T-helper 2 cell treated with Interferon-gamma antibody and Interleukin-4, amounts not matched to agents 5 μg/mL and 100 μg/mL, for 36 hours (primary cell): ENCODE results near the gene PLCB1.

ENCODE experiments used
- DNase-seq: peaks from one replicate; pipeline ENCODE4 v3.0.0; 2021; ENCODE audit warnings: low spot score
- H3K27ac Mint-ChIP-seq: one replicate; pipeline ENCODE4 v1.8.0; 2021; ENCODE audit warnings: mild to moderate bottlenecking, mixed read lengths
- H3K27me3 Mint-ChIP-seq: one replicate; pipeline ENCODE4 v1.8.0; 2021; ENCODE audit warnings: low read depth, mixed read lengths
- H3K36me3 Mint-ChIP-seq: one replicate; pipeline ENCODE4 v1.8.0; 2021; ENCODE audit warnings: low read depth, mixed read lengths
- H3K4me1 Mint-ChIP-seq: one replicate; pipeline ENCODE4 v1.8.0; 2021; ENCODE audit warnings: low read depth, mixed read lengths
- H3K4me3 Mint-ChIP-seq: one replicate; pipeline ENCODE4 v1.8.0; 2022; ENCODE audit warnings: mild to moderate bottlenecking, moderate library complexity, mixed read lengths
- H3K9me3 Mint-ChIP-seq: one replicate; pipeline ENCODE4 v1.8.0; 2021; ENCODE audit warnings: mixed read lengths

Gene PLCB1

DNA sequence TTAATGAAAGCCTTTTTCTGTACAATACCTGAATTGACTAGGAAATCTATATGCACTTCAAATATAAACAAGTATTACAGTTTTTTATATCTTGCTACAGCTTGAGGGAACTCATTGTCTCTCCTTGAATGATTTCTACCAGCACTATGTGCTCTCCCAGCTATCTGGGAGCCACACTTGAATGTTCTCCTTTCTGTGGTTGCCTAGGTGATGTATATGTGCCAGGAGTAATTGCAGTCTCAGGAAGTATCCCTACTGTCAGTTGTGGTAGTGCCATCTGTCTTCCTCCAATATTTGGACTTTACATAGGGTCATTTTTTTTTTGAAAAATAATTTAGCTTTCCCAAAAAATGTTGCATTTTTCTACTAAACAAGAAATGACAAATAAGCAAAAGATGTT is 648.8 kb downstream of the PLCB1 start:
- no peaks in the 10 kb centered on the region for H3K27me3 Mint-ChIP-seq
- no peak overlapping the region for H3K4me3 Mint-ChIP-seq
- no peaks in the 10 kb centered on the region for H3K4me1 Mint-ChIP-seq
- H3K9me3 Mint-ChIP-seq, result no peaks in the 10 kb centered on the region
- no peak for DNase-seq
- H3K27ac Mint-ChIP-seq, result no peak overlapping the region
- no peaks in the 10 kb centered on the region for H3K36me3 Mint-ChIP-seq

DNA sequence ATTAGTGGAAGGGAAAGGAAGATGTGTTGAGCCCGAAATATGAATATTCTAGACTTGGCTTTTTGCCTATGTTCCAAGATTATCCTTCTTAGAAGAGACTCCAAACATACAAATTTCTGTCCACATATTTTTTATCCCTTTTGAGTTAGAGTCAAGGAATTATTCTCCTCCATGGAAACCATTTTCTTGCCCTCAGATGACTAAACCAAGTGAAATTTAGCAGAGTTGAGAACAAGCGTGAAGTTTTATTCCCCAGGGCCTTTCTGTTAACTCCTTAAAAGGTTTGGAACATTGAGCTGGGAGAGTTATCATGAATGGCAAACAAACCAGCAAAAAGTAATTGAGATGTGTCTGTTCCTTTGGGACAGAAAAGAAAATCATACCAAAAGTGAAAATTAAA is 650.7 kb downstream of the PLCB1 start:
- H3K9me3 Mint-ChIP-seq, result no peaks in the 10 kb centered on the region
- H3K27me3 Mint-ChIP-seq, result no peaks in the 10 kb centered on the region
- no peaks in the 10 kb centered on the region for H3K4me1 Mint-ChIP-seq
- H3K4me3 Mint-ChIP-seq, result no peak overlapping the region
- no peak for DNase-seq
- H3K27ac Mint-ChIP-seq, result no peak overlapping the region
- no peaks in the 10 kb centered on the region for H3K36me3 Mint-ChIP-seq

DNA sequence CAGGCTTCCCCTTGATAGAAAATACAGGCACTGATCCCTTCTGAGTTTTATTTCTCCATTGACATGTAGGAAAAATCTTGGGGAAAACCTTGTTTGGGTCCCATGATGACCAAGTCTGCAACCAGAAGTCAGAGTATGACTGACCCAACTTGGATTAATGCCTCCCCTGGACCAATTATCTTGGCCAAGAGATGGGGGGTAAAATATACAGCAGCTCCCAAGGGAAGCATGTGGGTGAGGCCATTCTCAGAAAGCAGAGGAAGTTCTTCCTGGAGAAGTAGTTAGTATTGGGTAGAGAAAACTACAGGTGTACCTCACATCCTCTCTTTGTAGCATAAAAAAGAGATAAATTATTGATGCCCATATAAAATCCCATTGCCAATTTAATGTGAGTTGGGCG is 651.7 kb downstream of the PLCB1 start:
- no peaks in the 10 kb centered on the region for H3K4me1 Mint-ChIP-seq
- H3K9me3 Mint-ChIP-seq, result no peaks in the 10 kb centered on the region
- H3K4me3 Mint-ChIP-seq, result no peak overlapping the region
- no peak overlapping the region for H3K27ac Mint-ChIP-seq
- H3K27me3 Mint-ChIP-seq, result no peaks in the 10 kb centered on the region
- no peaks in the 10 kb centered on the region for H3K36me3 Mint-ChIP-seq
- DNase-seq, result no peak

DNA sequence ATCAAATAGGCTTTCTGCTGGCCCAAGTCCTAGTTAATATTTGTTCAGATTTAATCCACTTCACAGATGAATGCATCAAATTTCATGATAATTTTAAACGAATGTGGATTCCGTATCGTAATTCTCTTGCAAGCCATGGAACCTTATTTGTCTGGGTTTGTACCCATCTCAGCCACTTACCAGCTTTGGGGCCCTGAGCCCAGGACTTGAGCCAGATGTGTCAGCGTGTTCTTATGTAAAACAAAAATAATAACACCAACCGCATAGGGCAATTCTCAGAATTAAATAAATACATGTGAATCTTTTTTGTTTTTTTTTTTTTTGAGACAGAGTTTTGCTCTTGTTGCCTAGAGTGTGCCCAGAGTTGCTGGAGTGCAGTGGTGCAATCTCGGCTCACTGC is 654.3 kb downstream of the PLCB1 start:
- Mint-ChIP-seq H3K4me1 (no peaks in the 10 kb centered on the region), H3K27ac (no peak overlapping the region), H3K27me3 (no peaks in the 10 kb centered on the region), H3K36me3 (no peaks in the 10 kb centered on the region), H3K4me3 (no peak overlapping the region), H3K9me3 (no peaks in the 10 kb centered on the region)
- no peak for DNase-seq

DNA sequence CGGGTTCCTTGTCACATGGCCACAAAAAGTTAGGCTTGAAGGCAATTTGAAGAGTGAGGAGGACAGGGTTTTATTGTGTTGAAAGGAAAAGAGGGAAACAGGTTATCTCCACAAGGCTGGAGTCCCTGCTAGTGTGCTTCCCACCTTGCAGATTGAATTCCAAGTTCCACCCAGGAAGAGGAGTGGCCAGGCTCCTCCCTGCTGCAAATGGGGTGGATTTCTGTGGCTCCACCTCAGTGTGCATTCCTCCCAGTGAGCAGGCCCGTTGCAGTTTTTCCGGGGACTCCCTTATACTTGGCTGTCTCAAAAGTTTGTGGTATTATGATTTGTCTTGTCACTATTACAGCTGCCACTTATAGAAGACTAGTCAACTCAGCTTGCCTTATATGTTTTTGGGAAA is 655.0 kb downstream of the PLCB1 start:
- H3K27me3 Mint-ChIP-seq, result no peaks in the 10 kb centered on the region
- H3K27ac Mint-ChIP-seq, result no peak overlapping the region
- no peaks in the 10 kb centered on the region for H3K36me3 Mint-ChIP-seq
- DNase-seq, result no peak
- H3K4me1 Mint-ChIP-seq, result no peaks in the 10 kb centered on the region
- no peaks in the 10 kb centered on the region for H3K9me3 Mint-ChIP-seq
- no peak overlapping the region for H3K4me3 Mint-ChIP-seq

DNA sequence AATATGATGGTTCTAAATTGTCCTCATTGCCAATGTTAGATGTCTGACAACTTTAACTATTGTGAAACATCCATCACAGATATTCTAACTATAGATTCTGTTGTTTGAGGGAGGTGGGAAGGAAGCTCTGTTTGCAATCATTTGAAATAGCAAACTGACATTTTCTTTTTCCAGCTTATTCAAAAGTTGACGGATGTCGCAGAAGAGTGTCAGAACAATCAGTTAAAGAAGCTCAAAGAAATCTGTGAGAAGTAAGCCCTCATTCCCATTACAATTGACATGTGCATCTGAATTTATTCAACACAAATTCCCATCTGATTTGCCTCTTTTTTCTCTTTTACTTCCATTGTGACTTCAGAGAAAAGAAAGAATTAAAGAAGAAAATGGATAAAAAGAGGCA is 656.2 kb downstream of the PLCB1 start:
- DNase-seq, result no peak
- Mint-ChIP-seq H3K27me3 (no peaks in the 10 kb centered on the region), H3K4me3 (no peak overlapping the region), H3K4me1 (no peaks in the 10 kb centered on the region), H3K27ac (no peak overlapping the region), H3K9me3 (no peaks in the 10 kb centered on the region), H3K36me3 (no peaks in the 10 kb centered on the region)

DNA sequence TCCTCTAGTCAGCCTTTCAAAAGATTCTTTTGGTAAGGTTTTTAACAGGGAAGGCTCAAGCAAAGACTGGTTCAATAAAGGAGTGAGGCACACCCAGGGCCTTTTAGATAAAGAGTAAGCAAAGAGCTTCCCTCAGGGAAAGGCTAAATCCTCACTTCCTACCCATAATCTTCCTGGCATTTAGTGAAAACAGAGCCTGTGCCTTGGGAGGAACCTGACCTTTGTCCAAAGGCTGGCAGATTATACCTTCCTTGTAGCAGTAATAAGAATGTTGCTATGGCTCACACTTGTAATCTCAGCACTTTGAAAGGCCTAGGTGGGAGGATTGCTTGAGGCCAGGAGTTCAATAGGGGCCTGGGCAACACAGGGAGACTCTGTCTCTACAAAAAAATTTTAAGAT is 656.8 kb downstream of the PLCB1 start:
- H3K27ac Mint-ChIP-seq, result no peak overlapping the region
- H3K27me3 Mint-ChIP-seq, result no peaks in the 10 kb centered on the region
- H3K9me3 Mint-ChIP-seq, result no peaks in the 10 kb centered on the region
- H3K4me3 Mint-ChIP-seq, result no peak overlapping the region
- no peaks in the 10 kb centered on the region for H3K36me3 Mint-ChIP-seq
- no peaks in the 10 kb centered on the region for H3K4me1 Mint-ChIP-seq
- no peak for DNase-seq

DNA sequence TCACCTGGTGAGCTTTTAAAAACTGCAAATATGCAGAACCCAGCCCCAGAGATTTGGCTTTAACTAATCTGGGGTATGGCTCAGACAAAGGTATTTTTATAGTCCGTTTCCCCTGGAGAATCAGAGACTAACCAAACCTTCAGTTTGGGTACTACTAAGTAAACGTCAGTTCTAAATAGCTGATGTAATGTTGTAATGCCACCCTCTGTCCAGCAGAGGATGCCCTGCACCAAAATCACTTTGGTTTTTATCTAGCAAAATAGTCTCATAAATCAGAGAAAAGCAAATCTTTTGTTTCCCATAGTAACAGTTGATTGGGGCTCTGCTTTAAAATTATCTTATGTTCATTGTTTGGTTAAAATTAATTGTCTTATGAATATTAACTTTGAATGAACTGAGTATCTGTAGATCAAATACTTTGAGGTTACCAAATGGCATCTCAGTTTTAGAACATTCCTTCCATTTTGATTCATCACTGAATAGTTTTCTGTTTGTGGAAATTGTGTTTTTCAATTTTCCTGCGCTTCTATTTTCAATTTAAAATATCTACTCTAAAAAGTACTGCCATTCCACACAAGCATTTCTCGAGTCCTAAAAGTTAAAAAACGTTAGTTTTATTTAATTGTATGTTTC is 658.5 kb downstream of the PLCB1 start:
- Mint-ChIP-seq H3K27me3 (no peaks in the 10 kb centered on the region), H3K27ac (no peak overlapping the region), H3K4me3 (no peak overlapping the region), H3K36me3 (no peaks in the 10 kb centered on the region), H3K4me1 (no peaks in the 10 kb centered on the region), H3K9me3 (no peaks in the 10 kb centered on the region)
- no peak for DNase-seq

DNA sequence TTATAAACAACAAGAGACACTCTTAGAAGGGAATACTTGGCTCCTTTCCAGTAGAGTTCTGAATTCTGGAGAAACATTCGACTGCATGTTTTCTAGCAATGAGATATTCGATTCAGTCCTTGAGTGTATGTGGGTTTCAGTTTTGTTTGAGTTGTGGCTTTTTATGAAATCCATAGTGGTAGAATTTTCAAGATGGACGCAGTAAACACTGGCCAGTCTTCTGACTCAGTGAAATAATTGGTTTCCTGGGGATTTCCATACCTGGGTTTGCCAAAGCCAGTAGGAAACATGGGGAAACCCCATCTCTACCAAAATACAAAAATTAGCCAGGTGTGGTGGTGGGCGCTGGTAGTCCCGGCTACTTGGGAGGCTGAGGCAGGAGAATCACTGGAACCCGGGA is 663.3 kb downstream of the PLCB1 start:
- Mint-ChIP-seq H3K4me3 (no peak overlapping the region), H3K36me3 (no peaks in the 10 kb centered on the region), H3K27me3 (no peaks in the 10 kb centered on the region), H3K27ac (no peak overlapping the region), H3K9me3 (no peaks in the 10 kb centered on the region), H3K4me1 (no peaks in the 10 kb centered on the region)
- no peak for DNase-seq

DNA sequence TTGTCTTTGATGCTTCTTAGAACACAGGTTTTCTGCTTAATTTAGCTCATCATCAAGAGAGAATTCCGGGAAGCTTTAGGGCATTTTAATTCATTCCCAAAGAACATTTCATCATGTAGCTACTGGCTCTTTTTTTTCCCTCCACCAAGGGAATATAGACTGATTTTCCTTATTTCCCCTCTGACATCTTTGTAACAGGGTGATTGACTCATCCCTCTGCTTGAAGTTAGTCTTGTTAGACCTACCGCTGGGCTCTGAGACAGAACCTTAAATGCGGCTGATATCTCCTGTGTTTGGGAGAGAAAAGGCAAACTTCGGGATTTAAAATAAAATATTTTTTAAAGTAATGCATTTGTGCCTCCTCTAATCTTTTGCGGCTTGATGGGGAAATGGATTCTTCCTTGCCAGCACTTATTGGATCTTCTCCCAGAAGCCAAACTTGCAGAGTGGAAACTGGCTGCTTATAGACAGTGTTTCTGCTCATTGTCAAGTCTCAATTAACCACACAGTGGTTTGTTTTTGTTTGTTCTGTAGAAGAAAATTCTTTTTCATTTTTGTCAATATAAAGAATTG is 664.1 kb downstream of the PLCB1 start:
- H3K4me3 Mint-ChIP-seq, result no peak overlapping the region
- H3K27me3 Mint-ChIP-seq, result no peaks in the 10 kb centered on the region
- no peaks in the 10 kb centered on the region for H3K4me1 Mint-ChIP-seq
- no peak for DNase-seq
- no peaks in the 10 kb centered on the region for H3K36me3 Mint-ChIP-seq
- no peak overlapping the region for H3K27ac Mint-ChIP-seq
- no peaks in the 10 kb centered on the region for H3K9me3 Mint-ChIP-seq

DNA sequence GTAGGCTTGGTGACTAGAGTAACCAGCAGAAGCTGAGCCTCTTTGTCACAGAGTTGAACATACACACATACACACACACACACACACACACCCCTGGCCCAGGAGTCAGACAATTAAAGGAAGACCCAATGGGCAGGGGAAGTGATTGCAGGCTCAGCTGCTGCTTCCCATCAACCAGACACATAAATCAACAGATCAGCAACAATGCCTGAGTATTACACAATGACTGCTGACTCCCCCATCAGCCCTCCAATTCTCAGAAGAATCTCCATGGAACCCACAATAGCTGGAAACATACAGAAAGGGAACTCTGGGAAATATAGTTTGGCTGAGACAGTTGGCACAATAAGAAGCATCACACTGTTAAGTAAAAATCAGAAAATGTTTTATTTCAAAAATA is 666.4 kb downstream of the PLCB1 start:
- Mint-ChIP-seq H3K9me3 (no peaks in the 10 kb centered on the region), H3K36me3 (no peaks in the 10 kb centered on the region), H3K27me3 (no peaks in the 10 kb centered on the region), H3K27ac (no peak overlapping the region), H3K4me1 (no peaks in the 10 kb centered on the region), H3K4me3 (no peak overlapping the region)
- no peak for DNase-seq

DNA sequence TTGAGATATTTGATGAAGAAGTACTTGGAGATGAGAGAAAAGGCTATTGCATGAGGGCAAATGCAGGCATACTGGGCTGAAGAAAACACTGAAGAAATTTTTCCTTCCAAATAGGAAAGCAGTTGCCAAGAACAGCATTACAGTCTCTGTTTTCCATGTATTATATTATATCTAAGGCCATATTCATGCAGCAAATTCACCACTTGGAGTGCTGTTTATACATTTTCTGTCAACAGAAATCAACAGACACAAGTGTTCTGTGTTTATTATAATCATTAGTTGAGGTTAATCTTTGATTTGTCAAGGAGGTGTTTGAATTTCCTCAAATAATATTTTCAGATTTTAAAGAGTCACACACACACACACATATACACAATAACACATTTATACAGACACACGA is 668.0 kb downstream of the PLCB1 start:
- no peaks in the 10 kb centered on the region for H3K27me3 Mint-ChIP-seq
- no peaks in the 10 kb centered on the region for H3K9me3 Mint-ChIP-seq
- no peaks in the 10 kb centered on the region for H3K36me3 Mint-ChIP-seq
- no peaks in the 10 kb centered on the region for H3K4me1 Mint-ChIP-seq
- H3K4me3 Mint-ChIP-seq, result no peak overlapping the region
- no peak for DNase-seq
- no peak overlapping the region for H3K27ac Mint-ChIP-seq

DNA sequence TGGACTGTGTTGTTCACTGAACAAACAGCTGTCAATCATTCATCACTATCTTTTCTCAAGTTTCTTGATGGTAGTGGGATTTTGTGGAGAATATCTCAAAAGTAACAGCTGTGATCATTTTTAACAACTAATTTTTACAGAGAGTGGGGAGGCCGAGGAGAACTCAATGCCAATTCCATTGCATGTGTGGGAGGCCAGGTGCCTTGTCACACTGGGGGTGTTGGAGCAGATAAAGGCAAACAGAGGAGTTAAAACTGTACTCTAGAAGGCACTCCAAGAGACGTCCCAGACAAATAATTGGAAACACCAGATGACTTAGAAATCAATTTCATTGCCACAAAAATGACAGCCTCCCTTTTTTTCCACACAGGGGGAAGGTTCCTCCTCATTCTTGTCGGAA is 669.6 kb downstream of the PLCB1 start:
- Mint-ChIP-seq H3K27me3 (no peaks in the 10 kb centered on the region), H3K36me3 (no peaks in the 10 kb centered on the region), H3K4me1 (peaks cover 3% of the 10 kb centered on the region), H3K27ac (no peak overlapping the region), H3K4me3 (no peak overlapping the region), H3K9me3 (no peaks in the 10 kb centered on the region)
- DNase-seq, result no peak

DNA sequence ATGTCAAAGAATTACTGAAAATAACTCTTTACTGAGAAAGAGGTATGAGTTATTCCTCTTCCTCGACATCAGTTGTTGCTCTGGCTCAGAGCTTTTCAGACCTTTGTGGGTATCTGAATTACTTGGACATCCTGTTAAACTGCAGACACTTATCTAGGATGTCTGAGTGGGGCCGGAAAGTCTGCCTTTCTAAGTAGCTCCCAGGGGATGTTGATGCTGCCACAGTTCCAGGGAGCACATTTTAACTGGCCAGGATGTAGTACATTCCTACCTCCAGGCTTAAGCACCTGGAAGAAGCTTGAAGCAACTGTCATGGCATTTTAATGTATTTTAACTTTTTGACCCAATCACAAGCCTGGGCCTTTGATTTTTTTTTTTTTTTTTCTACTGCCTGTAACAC is 671.0 kb downstream of the PLCB1 start:
- no peaks in the 10 kb centered on the region for H3K27me3 Mint-ChIP-seq
- no peaks in the 10 kb centered on the region for H3K9me3 Mint-ChIP-seq
- no peaks in the 10 kb centered on the region for H3K36me3 Mint-ChIP-seq
- no peak overlapping the region for H3K4me3 Mint-ChIP-seq
- DNase-seq, result no peak
- H3K4me1 Mint-ChIP-seq, result peaks cover 3% of the 10 kb centered on the region
- H3K27ac Mint-ChIP-seq, result no peak overlapping the region

DNA sequence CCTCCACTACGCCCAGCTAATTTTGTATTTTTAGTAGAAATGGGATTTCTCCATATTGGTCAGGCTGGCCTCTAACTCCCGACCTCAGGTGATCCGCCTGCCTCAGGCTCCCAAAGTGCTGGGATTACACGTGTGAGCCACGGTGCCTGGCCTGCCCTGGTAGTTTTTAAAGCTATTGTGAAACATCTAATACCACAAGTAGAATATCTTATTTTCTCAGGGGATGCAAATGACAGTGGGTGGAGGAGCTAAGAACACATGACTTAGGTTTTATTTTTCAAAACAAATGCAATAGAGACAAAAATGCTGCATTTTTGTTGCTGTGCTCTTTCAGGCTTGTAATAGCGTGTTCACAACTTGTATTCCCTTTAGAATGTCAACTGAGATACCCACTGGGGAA is 671.9 kb downstream of the PLCB1 start:
- Mint-ChIP-seq H3K27ac (no peak overlapping the region), H3K36me3 (no peaks in the 10 kb centered on the region), H3K4me3 (no peak overlapping the region), H3K27me3 (no peaks in the 10 kb centered on the region), H3K9me3 (no peaks in the 10 kb centered on the region), H3K4me1 (peaks cover 3% of the 10 kb centered on the region)
- no peak for DNase-seq
